Astrocyte (in vitro differentiated cells and primary cell): ENCODE measurements around the gene MAP4K4.

Source experiments
- EZH2 ChIP-seq: IDR thresholded peaks from 2 replicates; pipeline ENCODE4 v1.6.1; 2012; ENCODE audit warnings: mild to moderate bottlenecking, low read length, inconsistent platforms; ENCODE audit not compliant: insufficient read depth
- TF ChIP-seq, protein P1 (sequence below): IDR thresholded peaks from 2 replicates; pipeline ENCODE4 v1.5.1; 2011; ENCODE audit warnings: low read depth, mild to moderate bottlenecking, inconsistent platforms, low read length, moderate library complexity; ENCODE audit not compliant: insufficient read depth

DNA sequence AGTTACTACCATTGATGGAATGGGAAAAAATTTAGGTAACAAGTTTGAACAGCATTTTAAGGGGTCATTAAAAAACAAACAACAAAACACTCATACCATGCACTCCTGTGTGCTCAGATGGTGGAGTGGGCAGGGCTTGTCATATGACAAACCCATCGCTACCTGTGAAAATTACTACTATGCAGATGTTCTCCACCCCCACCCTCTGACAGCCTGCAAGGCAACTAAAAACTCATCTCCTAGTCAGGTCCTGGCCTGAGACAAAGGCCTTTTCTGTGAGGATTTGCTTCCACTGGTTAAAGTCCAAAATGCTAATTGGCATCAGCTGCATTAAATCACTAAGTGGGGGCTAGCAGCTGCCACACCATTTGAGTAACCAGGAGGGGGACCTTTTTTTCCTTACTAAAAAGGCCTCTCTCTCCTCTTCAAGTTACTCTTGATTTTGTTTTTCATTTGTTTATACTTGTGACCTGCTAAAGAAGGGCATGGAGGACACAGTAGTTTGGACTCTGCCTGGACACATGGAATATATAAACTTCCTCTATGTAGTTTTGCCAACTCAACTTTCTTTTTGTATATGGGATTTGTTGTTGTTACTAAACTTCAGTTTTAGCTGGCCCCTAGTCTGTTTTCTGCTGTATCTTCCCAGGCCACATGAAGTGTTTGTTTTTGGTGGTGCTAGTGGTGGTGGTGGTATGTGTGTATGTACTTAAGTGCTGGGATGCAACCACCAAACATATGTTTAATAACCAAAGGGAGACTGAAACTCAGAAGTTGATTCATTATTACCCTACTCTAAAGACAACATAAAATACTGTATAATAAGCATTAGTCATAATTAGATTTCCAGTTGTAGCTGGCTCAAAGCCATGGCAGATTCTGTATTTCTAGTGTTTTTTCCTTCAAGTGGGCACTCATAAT, 121.3 kb downstream of the MAP4K4 start:
- TF ChIP-seq, protein P1, sequence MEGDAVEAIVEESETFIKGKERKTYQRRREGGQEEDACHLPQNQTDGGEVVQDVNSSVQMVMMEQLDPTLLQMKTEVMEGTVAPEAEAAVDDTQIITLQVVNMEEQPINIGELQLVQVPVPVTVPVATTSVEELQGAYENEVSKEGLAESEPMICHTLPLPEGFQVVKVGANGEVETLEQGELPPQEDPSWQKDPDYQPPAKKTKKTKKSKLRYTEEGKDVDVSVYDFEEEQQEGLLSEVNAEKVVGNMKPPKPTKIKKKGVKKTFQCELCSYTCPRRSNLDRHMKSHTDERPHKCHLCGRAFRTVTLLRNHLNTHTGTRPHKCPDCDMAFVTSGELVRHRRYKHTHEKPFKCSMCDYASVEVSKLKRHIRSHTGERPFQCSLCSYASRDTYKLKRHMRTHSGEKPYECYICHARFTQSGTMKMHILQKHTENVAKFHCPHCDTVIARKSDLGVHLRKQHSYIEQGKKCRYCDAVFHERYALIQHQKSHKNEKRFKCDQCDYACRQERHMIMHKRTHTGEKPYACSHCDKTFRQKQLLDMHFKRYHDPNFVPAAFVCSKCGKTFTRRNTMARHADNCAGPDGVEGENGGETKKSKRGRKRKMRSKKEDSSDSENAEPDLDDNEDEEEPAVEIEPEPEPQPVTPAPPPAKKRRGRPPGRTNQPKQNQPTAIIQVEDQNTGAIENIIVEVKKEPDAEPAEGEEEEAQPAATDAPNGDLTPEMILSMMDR = no peak
- TF ChIP-seq EZH2 = no peak
